ENCODE data around the gene ODAD2.

- TF ChIP-seq CTCF (conservative IDR thresholded peaks at IDR 0.05; ENCODE audit: low read length) (no peak), EZH2phosphoT487 (IDR thresholded peaks at IDR 0.05; ENCODE audit: borderline replicate concordance) (no peak)
Observed at GRCh38 chr10:27832826-27833225, 166.1 kb downstream of the ODAD2 start.

Measured in Loucy (cell line).